WTC11 (cell line): Measurements from ENCODE around the gene OR9Q1.

Experiments
- CTCF ChIP-seq: fragments of 200-600 bp; IDR thresholded peaks from 2 replicates; pipeline ENCODE4 v1.8.0; 2022; ENCODE audit warnings: antibody characterized with exemption
- ESRRA ChIP-seq: sonication (generic); formaldehyde crosslinking; IDR thresholded peaks from 2 replicates; pipeline ENCODE4 v1.8.1; 2022; ENCODE audit warnings: mild to moderate bottlenecking, missing genetic modification reagents, borderline replicate concordance
- HMGXB4 ChIP-seq: sonication (generic); formaldehyde crosslinking; IDR thresholded peaks from 2 replicates; pipeline ENCODE4 v1.8.1; 2023; ENCODE audit warnings: mild to moderate bottlenecking, moderate library complexity, missing genetic modification reagents
- MAX ChIP-seq: sonication (generic); formaldehyde crosslinking; IDR thresholded peaks from 2 replicates; pipeline ENCODE4 v1.8.0; 2022; ENCODE audit warnings: mild to moderate bottlenecking, missing genetic modification reagents
- MYBL2 ChIP-seq: sonication (generic); formaldehyde crosslinking; IDR thresholded peaks from 2 replicates; pipeline ENCODE4 v1.8.1; 2023; ENCODE audit warnings: mild to moderate bottlenecking, moderate library complexity, missing genetic modification reagents
- SOX15 ChIP-seq: fragments of 250-450 bp; sonication (Bioruptor Pico); IDR thresholded peaks from 2 replicates; pipeline ENCODE4 v1.9.0; 2021; ENCODE audit warnings: mild to moderate bottlenecking
- TP53 ChIP-seq: sonication (generic); formaldehyde crosslinking; IDR thresholded peaks from 2 replicates; pipeline ENCODE4 v1.8.1; 2023; ENCODE audit warnings: mild to moderate bottlenecking, missing genetic modification reagents
- ZNF121 ChIP-seq: sonication (generic); formaldehyde crosslinking; IDR thresholded peaks from 2 replicates; pipeline ENCODE4 v1.8.0; 2023; ENCODE audit warnings: missing genetic modification reagents
- ZSCAN18 ChIP-seq: fragments of 250-450 bp; sonication (Bioruptor Pico); IDR thresholded peaks from 2 replicates; pipeline ENCODE4 v2.1.2; 2022; ENCODE audit warnings: mild to moderate bottlenecking, moderate library complexity

GRCh38 chr11:58003036-58003435, 20.6 kb upstream of the OR9Q1 start:
- TF ChIP-seq CTCF: no peak
- no peak for TF ChIP-seq ZSCAN18 (CRISPR knock-in tag)
- no peak for TF ChIP-seq HMGXB4 (CRISPR knock-in tag)
- TF ChIP-seq MYBL2 (CRISPR knock-in tag): no peak
- TF ChIP-seq SOX15: no peak
- TF ChIP-seq ZNF121 (CRISPR knock-in tag): no peak
- TF ChIP-seq ESRRA (CRISPR knock-in tag): no peak
- TF ChIP-seq TP53 (CRISPR knock-in tag): no peak
- no peak for TF ChIP-seq MAX (CRISPR knock-in tag)
